ENCODE results near the gene SYNPO. TPM values are rescaled to one million over a fixed set of nuclear protein-coding genes. Genes with fewer than 3 reads are reported as not detected.
A peak's percentile ranks its signal among the peaks of the same experiment; 100 is the strongest.

The SYNPO gene
- total RNA-seq, 1 experiment from 2014 or later = not detected

DNA sequence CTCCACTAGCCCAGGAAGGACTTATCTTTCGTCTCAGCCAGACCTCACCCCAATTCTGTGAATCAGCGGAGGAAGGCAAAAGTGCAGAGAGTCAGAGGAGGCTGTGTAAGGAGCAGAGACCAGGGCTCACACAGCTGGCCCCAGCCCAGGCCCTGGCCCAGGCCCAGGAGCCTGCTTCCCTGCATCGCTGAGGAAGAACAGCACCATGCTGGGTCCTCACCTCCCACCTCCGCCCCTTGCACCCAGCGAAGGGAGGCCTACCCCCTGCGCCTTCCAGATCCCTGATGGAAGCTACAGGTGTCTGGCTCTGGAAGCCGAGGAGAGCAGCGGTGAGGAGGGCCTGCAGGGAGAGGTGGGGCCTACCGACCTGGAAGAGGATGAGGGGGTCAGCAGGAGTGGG, 22.3 kb upstream of the SYNPO start:
- Histone ChIP-seq H3K4me1 (ENCODE audit: low read length) (no peaks in the 10 kb centered on the region), H3K79me2 (ENCODE audit: low read length) (no peaks in the 10 kb centered on the region), H3K27ac (ENCODE audit: low read length) (no peak overlapping the region), H3K4me2 (ENCODE audit: low read depth, low read length, poor library complexity, severe bottlenecking) (no peak overlapping the region), H3K9me3 (ENCODE audit: low read length) (no peaks in the 10 kb centered on the region), H3K4me3 (ENCODE audit: low read length) (no peak overlapping the region), H3K9me2 (replicated peaks; ENCODE audit: insufficient read depth, low read length) (no peaks in the 10 kb centered on the region), H2AFZ (ENCODE audit: low read length) (no peak overlapping the region), H3K9ac (ENCODE audit: low read length) (no peak overlapping the region), H4K20me1 (ENCODE audit: insufficient read depth, low read depth, low read length) (no peaks in the 10 kb centered on the region), H3K27me3 (ENCODE audit: low read length) (no peaks in the 10 kb centered on the region), H3K36me3 (ENCODE audit: insufficient read depth, low read length) (no peaks in the 10 kb centered on the region)
- no peak for DNase-seq

DNA sequence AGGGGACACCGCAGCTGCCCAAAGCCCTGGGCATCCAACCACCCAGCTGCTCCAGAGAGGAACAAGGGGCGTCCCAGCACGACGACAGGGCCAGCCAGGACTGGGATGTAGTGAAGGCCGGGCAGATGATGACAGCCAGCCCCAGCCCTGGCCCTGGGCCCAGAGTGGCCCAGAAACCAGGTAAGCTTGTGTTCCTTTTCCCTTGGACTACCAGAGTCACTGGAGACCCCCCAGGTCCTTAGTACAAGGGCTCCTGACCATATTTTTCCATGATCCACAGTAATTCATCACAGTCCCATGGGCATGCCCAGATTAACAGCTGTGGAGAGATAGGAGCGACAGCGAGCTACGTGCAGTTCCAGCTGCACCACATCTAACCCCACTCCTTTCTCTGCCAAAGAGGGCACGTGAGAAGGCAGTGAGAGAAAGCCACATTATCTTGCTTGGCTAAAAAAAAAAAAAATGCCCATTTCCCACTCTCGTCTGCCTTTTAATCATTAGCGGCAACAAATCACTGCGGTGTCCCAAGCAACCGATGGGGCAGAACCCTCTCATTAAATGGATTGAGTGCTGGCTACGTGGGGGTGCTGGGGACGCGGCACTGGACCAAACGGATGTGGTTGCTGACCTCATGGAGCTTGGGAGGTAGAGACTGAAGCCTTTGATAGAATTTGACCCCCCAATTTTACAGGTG, 21.7 kb upstream of the SYNPO start:
- H3K9me3 ChIP-seq (ENCODE audit: low read length) = no peaks in the 10 kb centered on the region
- H3K36me3 ChIP-seq (ENCODE audit: insufficient read depth, low read length) = no peaks in the 10 kb centered on the region
- H3K4me1 ChIP-seq (ENCODE audit: low read length) = peaks cover 2% of the 10 kb centered on the region
- H3K27me3 ChIP-seq (ENCODE audit: low read length) = no peaks in the 10 kb centered on the region
- H3K9me2 ChIP-seq (replicated peaks; ENCODE audit: insufficient read depth, low read length) = no peaks in the 10 kb centered on the region
- no peak overlapping the region for H3K9ac ChIP-seq (ENCODE audit: low read length)
- no peaks in the 10 kb centered on the region for H4K20me1 ChIP-seq (ENCODE audit: insufficient read depth, low read depth, low read length)
- no peak overlapping the region for H3K4me2 ChIP-seq (ENCODE audit: low read depth, low read length, poor library complexity, severe bottlenecking)
- no peak overlapping the region for H3K4me3 ChIP-seq (ENCODE audit: low read length)
- H2AFZ ChIP-seq (ENCODE audit: low read length) = no peak overlapping the region
- H3K27ac ChIP-seq (ENCODE audit: low read length) = no peak overlapping the region
- no peaks in the 10 kb centered on the region for H3K79me2 ChIP-seq (ENCODE audit: low read length)
- no peak for DNase-seq

DNA sequence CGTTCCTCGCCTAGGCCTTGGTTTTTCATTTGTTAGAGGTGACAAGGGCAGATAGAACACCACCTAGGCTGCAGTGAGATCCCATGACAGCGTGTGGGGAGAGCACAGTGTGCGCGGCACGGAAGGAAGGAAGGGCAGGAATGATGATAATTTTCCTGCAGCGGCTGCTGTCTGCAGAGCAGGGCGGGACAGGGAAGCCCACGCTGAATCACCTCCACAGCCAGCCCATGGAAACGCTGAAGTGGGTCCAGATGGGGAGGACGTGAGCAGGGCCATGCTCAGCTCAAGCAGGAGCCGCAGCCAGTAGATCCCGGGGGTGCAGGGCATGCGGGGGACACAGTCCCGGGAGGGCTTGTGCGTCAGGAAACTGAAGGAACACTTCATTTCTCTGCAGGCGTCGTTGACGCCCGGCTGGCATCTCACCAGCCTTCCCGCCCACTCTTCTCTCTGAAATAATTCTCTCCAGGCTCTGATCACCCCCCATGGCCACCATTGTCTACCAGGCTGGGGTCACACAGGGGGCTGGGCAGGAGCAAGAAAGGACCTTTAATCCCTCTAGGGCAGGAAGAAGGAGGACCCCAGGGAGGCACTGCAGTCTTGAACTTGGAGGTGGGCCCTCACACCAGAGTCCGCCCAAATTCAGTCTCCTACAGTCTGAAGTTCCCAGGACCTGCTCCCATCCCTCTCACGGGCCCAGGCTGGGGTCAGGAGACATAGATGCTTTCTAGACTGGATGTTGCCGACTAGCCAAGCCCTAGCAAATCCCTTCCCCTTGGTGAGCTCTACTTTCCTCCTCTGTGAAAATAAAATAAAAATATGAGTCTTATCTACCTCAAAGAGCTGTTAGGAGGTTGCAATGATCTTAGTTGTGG, 20.9 kb upstream of the SYNPO start:
- no peaks in the 10 kb centered on the region for H3K36me3 ChIP-seq (ENCODE audit: insufficient read depth, low read length)
- no peaks in the 10 kb centered on the region for H3K9me2 ChIP-seq (replicated peaks; ENCODE audit: insufficient read depth, low read length)
- H3K4me2 ChIP-seq (ENCODE audit: low read depth, low read length, poor library complexity, severe bottlenecking) = no peak overlapping the region
- peaks cover 7% of the 10 kb centered on the region for H3K4me1 ChIP-seq (ENCODE audit: low read length)
- no peaks in the 10 kb centered on the region for H3K27me3 ChIP-seq (ENCODE audit: low read length)
- H3K4me3 ChIP-seq (ENCODE audit: low read length) = no peak overlapping the region
- H3K79me2 ChIP-seq (ENCODE audit: low read length) = no peaks in the 10 kb centered on the region
- H4K20me1 ChIP-seq (ENCODE audit: insufficient read depth, low read depth, low read length) = no peaks in the 10 kb centered on the region
- H3K9ac ChIP-seq (ENCODE audit: low read length) = no peak overlapping the region
- no peak for DNase-seq
- H3K9me3 ChIP-seq (ENCODE audit: low read length) = no peaks in the 10 kb centered on the region
- H2AFZ ChIP-seq (ENCODE audit: low read length) = no peak overlapping the region
- no peak overlapping the region for H3K27ac ChIP-seq (ENCODE audit: low read length)

DNA sequence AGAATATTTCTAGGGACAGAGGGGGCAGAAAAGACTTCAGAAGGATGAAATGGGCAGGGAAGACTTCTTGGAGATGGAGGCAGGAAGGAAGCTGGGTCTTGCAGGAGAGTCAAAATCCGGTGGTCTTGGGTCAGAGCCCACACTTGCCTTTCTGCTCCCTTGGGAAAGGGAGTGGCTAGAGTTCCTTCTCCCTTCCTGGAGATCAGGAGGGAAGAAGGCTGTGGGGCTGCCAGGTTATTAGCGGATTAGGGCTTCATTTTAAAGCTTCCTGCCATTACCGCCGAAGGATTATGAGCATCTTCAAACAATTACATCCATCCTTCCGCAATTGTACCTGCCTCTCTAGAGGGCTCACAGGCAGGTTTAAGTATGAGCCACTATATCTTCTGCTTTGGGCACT, 19.2 kb upstream of the SYNPO start:
- H3K27me3 ChIP-seq (ENCODE audit: low read length) = no peaks in the 10 kb centered on the region
- no peaks in the 10 kb centered on the region for H4K20me1 ChIP-seq (ENCODE audit: insufficient read depth, low read depth, low read length)
- no peaks in the 10 kb centered on the region for H3K36me3 ChIP-seq (ENCODE audit: insufficient read depth, low read length)
- peaks cover 23% of the 10 kb centered on the region for H3K4me1 ChIP-seq (ENCODE audit: low read length)
- H3K27ac ChIP-seq (ENCODE audit: low read length) = no peak overlapping the region
- no peak overlapping the region for H3K4me2 ChIP-seq (ENCODE audit: low read depth, low read length, poor library complexity, severe bottlenecking)
- H3K9me2 ChIP-seq (replicated peaks; ENCODE audit: insufficient read depth, low read length) = no peaks in the 10 kb centered on the region
- H2AFZ ChIP-seq (ENCODE audit: low read length) = no peak overlapping the region
- no peaks in the 10 kb centered on the region for H3K79me2 ChIP-seq (ENCODE audit: low read length)
- H3K9ac ChIP-seq (ENCODE audit: low read length) = no peak overlapping the region
- DNase-seq = no peak
- H3K9me3 ChIP-seq (ENCODE audit: low read length) = no peaks in the 10 kb centered on the region
- no peak overlapping the region for H3K4me3 ChIP-seq (ENCODE audit: low read length)

DNA sequence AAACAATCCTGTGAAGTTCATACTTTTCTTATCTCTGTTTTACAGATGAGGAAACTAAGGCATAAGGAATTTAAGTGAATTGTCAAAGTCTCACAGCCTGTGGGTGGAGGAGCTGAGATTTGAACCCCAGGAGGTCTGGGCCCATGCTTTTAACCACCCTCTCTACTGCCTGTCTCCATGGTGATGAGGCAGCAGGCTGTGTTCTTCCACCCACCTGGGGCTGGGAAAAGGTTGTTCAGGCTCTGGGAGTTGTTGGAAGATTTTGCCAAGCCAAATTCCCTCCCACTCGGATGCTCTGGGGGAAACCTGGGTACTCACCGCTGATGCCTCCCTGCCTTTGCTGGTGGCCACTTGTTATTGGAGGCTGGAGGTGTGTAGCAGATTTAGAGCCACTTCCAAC, 18.3 kb upstream of the SYNPO start:
- Histone ChIP-seq H3K79me2 (ENCODE audit: low read length) (no peaks in the 10 kb centered on the region), H3K4me3 (ENCODE audit: low read length) (no peak overlapping the region), H3K4me1 (ENCODE audit: low read length) (peaks cover 31% of the 10 kb centered on the region), H2AFZ (ENCODE audit: low read length) (no peak overlapping the region), H3K36me3 (ENCODE audit: insufficient read depth, low read length) (no peaks in the 10 kb centered on the region), H3K27me3 (ENCODE audit: low read length) (no peaks in the 10 kb centered on the region), H3K9me2 (replicated peaks; ENCODE audit: insufficient read depth, low read length) (no peaks in the 10 kb centered on the region), H3K4me2 (ENCODE audit: low read depth, low read length, poor library complexity, severe bottlenecking) (no peak overlapping the region), H3K9ac (ENCODE audit: low read length) (no peak overlapping the region), H3K27ac (ENCODE audit: low read length) (no peak overlapping the region), H4K20me1 (ENCODE audit: insufficient read depth, low read depth, low read length) (no peaks in the 10 kb centered on the region), H3K9me3 (ENCODE audit: low read length) (no peaks in the 10 kb centered on the region)
- DNase-seq = no peak

DNA sequence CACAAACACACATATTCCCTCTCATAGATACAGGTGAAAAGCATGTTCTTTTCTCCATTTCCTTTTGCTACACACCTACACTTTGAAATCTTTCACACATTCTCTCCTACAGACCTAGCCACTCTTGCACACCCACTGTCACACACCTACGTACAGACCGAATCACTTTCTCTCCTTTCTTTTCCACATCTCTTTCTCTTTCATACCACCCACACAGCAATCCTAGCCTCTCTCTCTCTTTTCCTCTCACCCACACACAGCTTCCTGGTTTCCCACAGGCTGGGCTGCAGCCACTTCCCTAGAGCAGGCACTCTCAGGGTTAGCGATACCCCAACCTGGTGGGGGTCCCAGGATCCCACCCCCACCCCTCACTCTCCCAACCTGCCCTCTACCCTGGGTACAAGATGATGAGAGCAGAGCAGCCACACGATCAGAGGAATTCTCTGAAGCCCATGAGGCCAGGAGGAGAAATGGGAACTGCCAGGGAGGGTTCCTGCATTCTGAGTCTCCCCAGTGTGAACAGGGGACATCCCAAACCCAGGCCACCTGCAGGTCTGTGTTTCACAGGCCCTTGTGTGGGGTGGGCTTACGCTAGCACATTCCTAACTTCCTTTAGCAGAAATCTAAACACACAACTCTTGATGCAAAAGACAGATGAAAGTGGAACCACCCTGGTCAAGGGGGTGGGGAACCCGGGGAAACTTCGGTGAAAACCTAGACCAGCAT, 17.1 kb upstream of the SYNPO start:
- no peak overlapping the region for H3K27ac ChIP-seq (ENCODE audit: low read length)

DNA sequence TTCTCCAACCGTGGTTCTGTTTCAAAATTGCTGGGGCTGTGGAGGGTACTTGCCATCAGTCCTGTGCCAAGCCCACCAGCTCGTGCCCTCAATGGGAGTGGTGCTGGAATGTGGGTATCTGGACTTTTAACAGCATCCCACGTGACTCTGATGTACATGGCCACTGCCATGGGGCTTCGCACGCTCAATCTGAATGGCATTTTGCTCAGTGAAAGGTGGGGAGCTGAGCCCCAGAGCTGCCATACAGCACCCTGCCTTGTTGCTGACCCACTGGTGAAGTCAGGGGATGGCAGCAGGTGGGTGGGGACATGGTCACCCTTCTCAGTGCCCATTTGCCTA, 16.6 kb upstream of the SYNPO start:
- Histone ChIP-seq H4K20me1 (ENCODE audit: insufficient read depth, low read depth, low read length) (no peaks in the 10 kb centered on the region), H3K4me2 (ENCODE audit: low read depth, low read length, poor library complexity, severe bottlenecking) (peak overlapping the region; percentile 45), H3K27ac (ENCODE audit: low read length) (no peak overlapping the region), H3K27me3 (ENCODE audit: low read length) (no peaks in the 10 kb centered on the region), H3K4me1 (ENCODE audit: low read length) (peaks cover 31% of the 10 kb centered on the region), H3K4me3 (ENCODE audit: low read length) (no peak overlapping the region), H3K36me3 (ENCODE audit: insufficient read depth, low read length) (no peaks in the 10 kb centered on the region), H3K79me2 (ENCODE audit: low read length) (no peaks in the 10 kb centered on the region), H2AFZ (ENCODE audit: low read length) (no peak overlapping the region), H3K9ac (ENCODE audit: low read length) (no peak overlapping the region), H3K9me3 (ENCODE audit: low read length) (no peaks in the 10 kb centered on the region), H3K9me2 (replicated peaks; ENCODE audit: insufficient read depth, low read length) (no peaks in the 10 kb centered on the region)
- DNase-seq = no peak

More for the DNA sequence above, 17.1 kb upstream of the SYNPO start:
- Histone ChIP-seq H3K4me1 (ENCODE audit: low read length) (peaks cover 31% of the 10 kb centered on the region), H3K4me2 (ENCODE audit: low read depth, low read length, poor library complexity, severe bottlenecking) (peak overlapping the region; percentile 45), H3K9me2 (replicated peaks; ENCODE audit: insufficient read depth, low read length) (no peaks in the 10 kb centered on the region), H3K9ac (ENCODE audit: low read length) (no peak overlapping the region), H4K20me1 (ENCODE audit: insufficient read depth, low read depth, low read length) (no peaks in the 10 kb centered on the region), H3K27me3 (ENCODE audit: low read length) (no peaks in the 10 kb centered on the region), H2AFZ (ENCODE audit: low read length) (no peak overlapping the region), H3K36me3 (ENCODE audit: insufficient read depth, low read length) (no peaks in the 10 kb centered on the region), H3K9me3 (ENCODE audit: low read length) (no peaks in the 10 kb centered on the region), H3K4me3 (ENCODE audit: low read length) (no peak overlapping the region), H3K79me2 (ENCODE audit: low read length) (no peaks in the 10 kb centered on the region)
- DNase-seq = no peak

Data from Karpas-422 (cell line).